Gastroesophageal sphincter (tissue), 3 donors: ENCODE data around the gene BORCS6.

ENCODE experiments used
- EP300 ChIP-seq: sonication (generic); formaldehyde crosslinking; IDR thresholded peaks from one replicate; pipeline ENCODE4 v1.6.1; 2017; ENCODE audit warnings: antibody characterized with exemption, mild to moderate bottlenecking
- POLR2A ChIP-seq, 2 donors: fragments of 450-650 bp; IDR thresholded peaks; one replicate each; pipeline ENCODE4 v1.6.1; 2017; ENCODE audit warnings: antibody characterized with exemption in 2 of 2, mild to moderate bottlenecking in 2 of 2, moderate library complexity in 1 of 2
- TF ChIP-seq, protein P1 (sequence below), 4 experiments: fragments of 200-600 bp in 2 of 4; fragments of 450-650 bp in 2 of 4; sonication (generic) in 1 of 4; IDR thresholded peaks; one replicate each; pipeline ENCODE4 v1.5.1; 2017 to 2019; ENCODE audit warnings: antibody characterized with exemption in 4 of 4, mild to moderate bottlenecking in 2 of 4, moderate library complexity in 2 of 4

DNA sequence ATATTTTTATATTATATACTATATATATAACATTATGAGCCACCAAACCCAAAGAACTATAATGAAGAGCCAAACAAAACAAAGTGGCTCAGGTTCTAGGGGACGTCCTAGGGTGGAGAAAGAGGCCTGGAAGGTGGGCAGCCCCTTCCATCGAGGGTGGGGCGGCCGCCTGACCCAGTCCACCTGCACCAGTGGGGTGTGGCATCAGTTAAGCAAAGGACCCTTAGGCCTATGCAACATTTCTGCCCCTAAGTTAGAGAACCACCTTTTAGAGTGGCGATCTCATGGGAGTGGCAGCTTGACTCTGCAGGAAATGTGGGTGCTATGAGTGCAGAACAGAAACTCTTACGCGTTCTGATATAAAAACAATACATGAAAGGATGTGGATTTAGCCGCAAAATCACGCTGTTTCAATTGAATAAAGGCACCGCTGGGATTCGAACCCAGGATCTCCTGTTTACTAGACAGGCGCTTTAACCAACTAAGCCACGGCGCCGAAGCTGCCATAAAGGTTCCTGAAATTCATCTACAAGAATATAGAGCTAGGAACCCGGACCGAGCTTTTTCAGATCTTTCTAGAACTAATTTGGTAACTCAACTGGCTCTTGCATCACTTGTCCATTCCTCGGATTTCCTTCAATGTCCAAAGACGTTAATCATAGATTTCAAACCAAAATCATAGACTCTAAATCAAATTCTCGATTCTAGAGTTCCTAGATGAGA is 36.0 kb upstream of the BORCS6 start:
- TF ChIP-seq POLR2A (IDR thresholded peaks at IDR 0.05) (no peak), EP300 (no peak)
- TF ChIP-seq, protein P1, sequence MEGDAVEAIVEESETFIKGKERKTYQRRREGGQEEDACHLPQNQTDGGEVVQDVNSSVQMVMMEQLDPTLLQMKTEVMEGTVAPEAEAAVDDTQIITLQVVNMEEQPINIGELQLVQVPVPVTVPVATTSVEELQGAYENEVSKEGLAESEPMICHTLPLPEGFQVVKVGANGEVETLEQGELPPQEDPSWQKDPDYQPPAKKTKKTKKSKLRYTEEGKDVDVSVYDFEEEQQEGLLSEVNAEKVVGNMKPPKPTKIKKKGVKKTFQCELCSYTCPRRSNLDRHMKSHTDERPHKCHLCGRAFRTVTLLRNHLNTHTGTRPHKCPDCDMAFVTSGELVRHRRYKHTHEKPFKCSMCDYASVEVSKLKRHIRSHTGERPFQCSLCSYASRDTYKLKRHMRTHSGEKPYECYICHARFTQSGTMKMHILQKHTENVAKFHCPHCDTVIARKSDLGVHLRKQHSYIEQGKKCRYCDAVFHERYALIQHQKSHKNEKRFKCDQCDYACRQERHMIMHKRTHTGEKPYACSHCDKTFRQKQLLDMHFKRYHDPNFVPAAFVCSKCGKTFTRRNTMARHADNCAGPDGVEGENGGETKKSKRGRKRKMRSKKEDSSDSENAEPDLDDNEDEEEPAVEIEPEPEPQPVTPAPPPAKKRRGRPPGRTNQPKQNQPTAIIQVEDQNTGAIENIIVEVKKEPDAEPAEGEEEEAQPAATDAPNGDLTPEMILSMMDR (IDR thresholded peaks at IDR 0.05) = no peak
